GM12875 (cell line): ENCODE data around the gene HNRNPL.
"Not testable (repeated sequence)": the region's sequence is repeated elsewhere in the genome, so short reads cannot be mapped to it uniquely, and the experiment has no call there.

Experiments
- H3K4me3 ChIP-seq: one replicate; pipeline ENCODE4 v1.5.1; 2011; ENCODE audit warnings: low read depth, low read length, control low read depth
- CTCF ChIP-seq: IDR thresholded peaks from 2 replicates; pipeline ENCODE4 v1.5.1; 2011; ENCODE audit warnings: low read depth, mild to moderate bottlenecking, control low read depth, inconsistent platforms, low read length, moderate library complexity, borderline replicate concordance; ENCODE audit not compliant: insufficient read depth

The HNRNPL gene

GRCh38 chr19:38869160-38869835 lies 19.5 kb upstream of the HNRNPL start:
- TF ChIP-seq CTCF: no peak
- peak overlapping the region; percentile 33 for H3K4me3 ChIP-seq

GRCh38 chr19:38868551-38868950 lies 18.8 kb upstream of the HNRNPL start:
- H3K4me3 ChIP-seq: no peak overlapping the region

GRCh38 chr19:38867171-38867780 lies 17.5 kb upstream of the HNRNPL start:
- no peak for TF ChIP-seq CTCF
- H3K4me3 ChIP-seq: no peak overlapping the region

More at GRCh38 chr19:38868551-38868950, 18.8 kb upstream of the HNRNPL start:
- no peak for TF ChIP-seq CTCF

- no peak for TF ChIP-seq CTCF
- H3K4me3 ChIP-seq: no peak overlapping the region
These were observed 12.7 kb upstream of the HNRNPL start for GRCh38 chr19:38862321-38863059.

DNA sequence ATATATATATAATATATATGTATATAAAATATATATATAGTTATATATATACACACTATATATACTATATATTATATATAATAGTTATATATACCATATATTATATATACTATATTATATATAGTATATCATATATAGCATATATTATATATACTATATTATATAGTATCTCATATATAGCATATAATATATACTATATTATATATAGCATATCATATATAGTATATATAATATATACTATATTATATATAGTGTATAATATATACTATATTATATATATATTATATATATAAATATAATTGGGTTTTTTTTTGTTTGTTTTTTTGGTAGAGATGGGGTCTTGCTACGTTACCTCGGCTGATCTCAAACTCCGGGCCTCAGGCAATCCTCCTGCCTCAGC lies 11.6 kb upstream of the HNRNPL start:
- no peak for TF ChIP-seq CTCF
- H3K4me3 ChIP-seq: no peak overlapping the region

DNA sequence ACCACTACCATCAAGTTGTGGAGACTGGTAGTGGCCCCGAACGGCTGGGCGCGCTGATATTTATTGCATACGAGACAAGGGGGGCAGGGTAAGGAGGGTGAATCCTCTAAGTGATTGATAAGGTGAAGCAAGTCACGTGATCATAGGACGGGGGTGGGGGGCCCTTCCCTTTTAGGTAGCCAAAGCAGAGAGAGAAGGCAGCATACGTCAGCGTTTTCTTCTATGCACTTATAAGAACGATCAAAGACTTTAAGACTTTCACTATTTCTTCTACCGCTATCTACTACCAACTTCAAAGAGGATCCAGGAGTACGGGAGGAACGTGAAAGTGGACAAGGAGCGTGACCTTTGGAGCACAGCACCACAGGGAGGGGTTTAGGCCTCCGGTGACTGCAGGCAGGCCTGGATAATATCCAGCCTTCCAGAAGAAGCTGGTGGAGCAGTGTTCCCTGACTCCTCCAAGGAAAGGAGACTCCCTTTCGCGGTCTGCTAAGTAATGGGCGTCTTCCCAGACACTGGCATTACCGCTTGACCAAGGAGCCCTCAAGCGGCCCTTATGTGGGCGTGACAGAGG lies 9.9 kb upstream of the HNRNPL start:
- not testable (repeated sequence) for H3K4me3 ChIP-seq

GRCh38 chr19:38856813-38857212 lies 7.0 kb upstream of the HNRNPL start:
- H3K4me3 ChIP-seq: no peak overlapping the region
- no peak for TF ChIP-seq CTCF

DNA sequence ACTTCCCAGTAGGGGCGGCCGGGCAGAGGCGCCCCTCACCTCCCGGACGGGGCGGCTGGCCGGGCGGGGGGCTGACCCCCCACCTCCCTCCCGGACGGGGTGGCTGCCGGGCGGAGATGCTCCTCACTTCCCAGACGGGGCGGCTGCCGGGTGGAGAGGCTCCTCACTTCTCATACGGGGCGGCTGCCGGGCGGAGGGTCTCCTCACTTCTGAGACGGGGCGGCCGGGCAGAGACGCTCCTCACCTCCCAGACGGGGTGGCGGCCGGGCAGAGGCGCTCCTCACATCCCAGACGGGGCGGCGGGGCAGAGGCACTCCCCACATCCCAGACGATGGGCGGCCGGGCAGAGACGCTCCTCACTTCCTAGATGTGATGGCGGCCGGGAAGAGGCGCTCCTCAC lies 6.0 kb upstream of the HNRNPL start:
- H3K4me3 ChIP-seq: not testable (repeated sequence)

DNA sequence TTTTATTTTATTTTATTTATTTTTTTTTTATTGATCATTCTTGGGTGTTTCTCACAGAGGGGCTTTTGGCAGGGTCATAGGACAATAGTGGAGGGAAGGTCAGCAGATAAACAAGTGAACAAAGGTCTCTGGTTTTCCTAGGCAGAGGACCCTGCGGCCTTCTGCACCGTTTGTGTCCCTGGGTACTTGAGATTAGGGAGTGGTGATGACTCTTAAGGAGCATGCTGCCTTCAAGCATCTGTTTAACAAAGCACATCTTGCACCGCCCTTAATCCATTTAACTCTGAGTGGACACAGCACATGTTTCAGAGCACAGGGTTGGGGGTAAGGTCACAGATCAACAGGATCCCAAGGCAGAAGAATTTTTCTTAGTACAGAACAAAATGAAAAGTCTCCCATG lies 5.2 kb upstream of the HNRNPL start:
- H3K4me3 ChIP-seq: not testable (repeated sequence)
